GM21737 (cell line): ENCODE measurements around the gene SCN1A.
A peak's percentile ranks its signal among the peaks of the same experiment; 100 is the strongest.
"Not testable (repeated sequence)": the region's sequence is repeated elsewhere in the genome, so short reads cannot be mapped to it uniquely, and the experiment has no call there.

Experiments
- ATAC-seq: cut with Tn5 transposase; IDR thresholded peaks from one replicate; pipeline ENCODE4 v1.9.1; 2021; ENCODE audit warnings: mild to moderate bottlenecking, moderate library complexity; ENCODE audit not compliant: unreplicated experiment

SCN1A gene

DNA sequence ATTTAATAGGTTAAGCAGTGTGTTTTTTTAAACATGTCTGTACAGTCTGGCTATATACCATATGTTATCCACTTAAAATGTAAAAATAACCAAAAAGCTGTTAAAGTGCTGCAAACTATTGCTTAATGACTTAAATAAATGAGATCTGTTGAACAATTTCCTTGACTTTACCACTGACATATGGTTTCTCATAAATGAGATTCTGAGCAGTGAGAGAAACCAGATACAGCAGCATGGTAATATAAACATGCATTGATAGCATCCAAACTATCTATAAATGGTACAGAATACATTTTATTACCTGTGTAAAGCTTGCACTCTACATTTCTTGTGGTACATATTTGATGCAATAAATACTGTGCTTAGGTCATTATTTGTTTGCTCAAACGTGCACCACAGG is 138.0 kb downstream of the SCN1A start:
- ATAC-seq, result no peak

DNA sequence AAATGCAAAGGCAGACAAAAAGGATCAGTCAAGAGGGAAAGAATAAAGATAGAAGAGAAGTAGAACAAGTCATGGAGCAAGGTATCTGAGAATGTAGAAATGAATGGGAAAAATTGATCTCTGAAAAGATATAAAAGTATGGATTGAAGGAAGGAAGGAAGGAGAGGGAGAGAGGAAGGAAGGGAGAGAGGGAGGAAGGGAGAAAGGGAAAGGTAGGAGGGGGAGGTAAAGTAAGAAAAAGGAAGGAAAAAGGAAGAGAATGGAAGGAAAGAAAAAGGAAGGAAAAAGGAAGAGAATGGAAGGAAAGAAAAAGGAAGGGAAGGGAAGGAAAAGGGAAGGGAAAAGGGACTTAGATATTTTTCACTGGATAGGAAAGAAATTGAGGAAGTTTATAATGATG is 142.7 kb downstream of the SCN1A start:
- no peak for ATAC-seq

DNA sequence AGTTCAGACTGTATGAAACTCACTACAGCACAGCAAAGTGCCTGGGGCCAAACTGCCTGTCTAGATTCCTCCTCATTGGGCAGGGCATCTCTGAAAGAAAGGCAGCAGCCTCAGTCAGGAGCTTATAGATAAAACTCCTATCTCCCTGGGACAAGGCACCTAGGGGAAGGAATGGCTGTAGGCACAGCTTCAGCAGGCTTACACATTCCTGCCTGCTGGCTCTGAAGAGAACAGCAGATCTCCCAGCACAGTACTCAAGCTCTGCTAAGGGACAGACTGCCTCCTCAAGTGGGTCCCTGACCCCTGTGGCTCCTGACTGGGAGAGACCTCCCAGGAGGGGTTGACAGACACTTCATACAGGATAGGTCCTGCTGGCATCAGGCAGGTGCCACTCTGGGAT is 155.7 kb downstream of the SCN1A start:
- not testable (repeated sequence) for ATAC-seq

- no peak for ATAC-seq
Observed at GRCh38 chr2:165970663-165971062, 157.2 kb downstream of the SCN1A start.

GRCh38 chr2:165969227-165969626 is 158.6 kb downstream of the SCN1A start:
- ATAC-seq, result no peak

DNA sequence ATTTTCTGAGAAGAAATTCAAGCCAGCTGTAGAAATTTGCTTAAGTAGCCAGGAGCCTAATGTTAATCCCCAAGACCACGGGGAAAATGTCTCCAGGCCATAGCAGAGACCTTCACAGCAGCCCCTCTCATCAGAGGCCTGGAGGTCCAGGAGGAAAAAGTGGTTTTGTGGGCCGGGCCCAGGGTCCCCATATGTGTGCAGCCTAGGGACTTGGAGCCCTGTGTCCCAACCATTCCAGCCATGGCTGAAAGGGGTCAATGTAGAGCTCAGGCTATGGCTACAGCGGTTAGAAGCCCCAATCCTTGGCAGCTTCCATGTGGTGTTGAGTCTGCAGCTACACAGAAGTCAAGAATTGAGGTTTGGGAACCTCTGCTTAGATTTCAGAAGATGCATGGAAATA is 160.1 kb downstream of the SCN1A start:
- ATAC-seq, result no peak

- ATAC-seq, result no peak
Observed at GRCh38 chr2:165961818-165962217, 166.0 kb downstream of the SCN1A start.

GRCh38 chr2:165959371-165959770 is 168.4 kb downstream of the SCN1A start:
- no peak for ATAC-seq

- ATAC-seq, result no peak
Observed at GRCh38 chr2:165958313-165958960, 169.4 kb downstream of the SCN1A start.

GRCh38 chr2:165957030-165957675 is 170.7 kb downstream of the SCN1A start:
- ATAC-seq, result no peak

GRCh38 chr2:165953655-165954606 is 173.9 kb downstream of the SCN1A start, which contains the start of gene TTC21B:
Gene TTC21B, minus strand, starts transcription at chr2:165953776. Its CDS starts 71 bp downstream, at chr2:165953705.
- ATAC-seq, result peak; percentile 98

- ATAC-seq, result peak; percentile 29
Observed at GRCh38 chr2:165953306-165953654, 174.5 kb downstream of the SCN1A start.

DNA sequence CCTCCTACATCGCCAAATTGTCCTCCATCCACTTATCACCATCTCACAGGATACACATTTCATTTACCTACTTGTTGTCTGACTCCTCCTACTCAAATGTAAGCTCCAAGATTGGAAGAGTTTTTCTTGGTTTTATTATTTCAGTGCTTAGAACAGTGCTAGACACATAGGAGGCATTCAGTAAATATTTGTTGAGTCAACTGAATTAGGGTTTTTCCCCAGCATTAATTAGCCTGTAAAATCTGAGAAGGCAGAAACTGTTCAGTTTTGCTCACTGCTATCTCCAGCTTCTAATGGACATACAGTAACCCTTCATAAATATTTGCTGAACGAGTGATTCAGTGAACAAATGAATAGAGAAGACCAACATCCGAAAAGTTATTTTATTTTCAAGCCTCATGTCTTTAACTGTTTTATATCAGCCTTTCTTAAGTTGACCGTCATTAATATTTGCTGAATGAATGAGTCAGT is 175.0 kb downstream of the SCN1A start:
- no peak for ATAC-seq

GRCh38 chr2:165952085-165952484 is 175.7 kb downstream of the SCN1A start:
- no peak for ATAC-seq

GRCh38 chr2:165950438-165950837 is 177.4 kb downstream of the SCN1A start:
- no peak for ATAC-seq

- no peak for ATAC-seq
Observed at GRCh38 chr2:165941827-165942226, 186.0 kb downstream of the SCN1A start.

GRCh38 chr2:165938237-165938636 is 189.6 kb downstream of the SCN1A start:
- ATAC-seq, result no peak
